ENCODE measurements around the gene TMEM164.

The TMEM164 gene

DNA sequence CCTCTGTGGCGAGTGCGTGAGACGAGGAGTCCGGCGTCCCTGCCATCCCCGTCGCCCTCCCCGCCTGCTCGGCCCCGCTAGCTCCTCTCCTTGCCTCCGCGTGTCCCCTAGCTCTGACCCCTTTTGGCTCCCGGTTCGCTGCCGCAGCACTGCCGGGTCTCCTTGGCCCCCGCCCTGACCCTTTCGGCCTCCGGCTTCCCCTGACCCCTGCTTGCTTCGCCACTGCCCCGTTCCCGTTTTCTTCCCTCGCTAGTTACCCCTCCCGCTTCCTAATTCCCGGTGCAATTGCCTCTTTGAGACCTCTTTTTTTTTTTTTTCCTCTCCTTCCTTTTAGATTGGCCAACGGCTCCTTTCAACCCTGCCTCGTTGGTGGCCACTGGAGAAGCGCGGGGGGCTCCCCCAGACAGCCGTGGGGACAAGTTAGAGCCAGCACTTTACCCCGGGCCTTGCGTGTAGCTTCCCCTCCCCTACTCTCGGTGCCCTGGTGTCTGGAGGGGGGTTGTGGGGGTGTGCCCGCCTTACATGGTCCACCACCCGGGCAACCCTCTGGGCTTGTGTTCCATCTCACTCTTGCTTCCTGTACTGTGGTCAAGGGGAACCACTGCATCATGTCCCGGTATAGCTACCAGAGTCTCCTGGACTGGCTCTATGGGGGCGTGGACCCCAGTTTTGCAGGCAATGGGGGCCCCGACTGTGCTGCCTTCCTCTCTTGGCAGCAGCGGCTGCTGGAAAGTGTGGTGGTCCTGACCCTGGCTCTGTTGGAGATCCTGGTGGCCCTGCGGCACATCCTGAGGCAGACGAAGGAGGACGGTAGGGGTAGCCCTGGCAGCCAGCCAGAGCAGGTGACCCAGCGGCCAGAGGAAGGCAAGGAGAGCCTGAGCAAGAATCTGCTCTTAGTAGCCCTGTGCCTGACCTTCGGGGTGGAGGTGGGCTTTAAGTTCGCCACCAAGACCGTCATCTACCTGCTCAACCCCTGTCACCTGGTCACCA, 548 bp downstream of the TMEM164 start:
- peak overlapping the region; percentile 84 to 86 for H3K27ac ChIP-seq (ENCODE audit: low read depth in 2 of 2, low read length in 2 of 2)
- peaks cover 0 to 3% of the 10 kb centered on the region in 2 donors for H3K27me3 ChIP-seq (ENCODE audit: control insufficient read depth in 2 of 2, insufficient read depth in 2 of 2, low read length in 2 of 2)
- H3K4me3 ChIP-seq (ENCODE audit: low read length in 2 of 2) = peak overlapping the region; percentile 71 to 86
- peak overlapping the region; percentile 68 to 79 for H3K9ac ChIP-seq (ENCODE audit: low read depth in 1 of 2, low read length in 2 of 2)
- no peaks in the 10 kb centered on the region for H3K36me3 ChIP-seq (ENCODE audit: control insufficient read depth in 2 of 2, insufficient read depth in 2 of 2, low read length in 2 of 2)
- H3K4me1 ChIP-seq (ENCODE audit: control insufficient read depth in 2 of 2, insufficient read depth in 2 of 2, low read length in 2 of 2) = peaks cover 12 to 27% of the 10 kb centered on the region in 2 donors
- no peaks in the 10 kb centered on the region for H3K9me3 ChIP-seq (ENCODE audit: control insufficient read depth in 2 of 2, low read length in 2 of 2)

DNA sequence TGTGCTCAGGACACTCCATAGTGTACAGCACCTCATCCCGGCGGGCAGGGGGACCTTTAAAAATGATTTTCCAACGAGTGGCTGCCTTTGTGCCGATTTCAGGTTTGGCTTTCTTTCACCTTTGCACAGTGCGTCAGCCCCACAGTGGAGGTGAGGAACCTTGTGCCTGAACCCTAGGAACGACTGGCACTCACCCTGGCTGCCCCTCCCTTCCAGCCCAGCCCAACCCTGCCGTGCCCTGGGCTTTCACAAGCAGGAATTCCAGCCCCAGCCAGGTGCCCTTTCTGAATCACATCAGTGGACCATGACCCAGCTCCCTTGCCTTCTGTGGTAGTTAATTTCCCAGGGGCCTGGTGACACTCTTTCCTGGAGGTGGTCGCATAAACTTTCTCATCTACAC, 1.3 kb downstream of the TMEM164 start:
- Histone ChIP-seq H3K4me1 (ENCODE audit: control insufficient read depth in 2 of 2, insufficient read depth in 2 of 2, low read length in 2 of 2) (peaks cover 12 to 27% of the 10 kb centered on the region in 2 donors), H3K36me3 (ENCODE audit: control insufficient read depth in 2 of 2, insufficient read depth in 2 of 2, low read length in 2 of 2) (no peaks in the 10 kb centered on the region), H3K4me3 (ENCODE audit: low read length in 2 of 2) (peak overlapping the region; percentile 71 to 86), H3K9me3 (ENCODE audit: control insufficient read depth in 2 of 2, low read length in 2 of 2) (no peaks in the 10 kb centered on the region), H3K27me3 (ENCODE audit: control insufficient read depth in 2 of 2, insufficient read depth in 2 of 2, low read length in 2 of 2) (peaks cover 0 to 3% of the 10 kb centered on the region in 2 donors), H3K9ac (ENCODE audit: low read depth in 1 of 2, low read length in 2 of 2) (peak overlapping the region; percentile 49 to 79), H3K27ac (ENCODE audit: low read depth in 2 of 2, low read length in 2 of 2) (peak overlapping the region; percentile 84 to 86)

DNA sequence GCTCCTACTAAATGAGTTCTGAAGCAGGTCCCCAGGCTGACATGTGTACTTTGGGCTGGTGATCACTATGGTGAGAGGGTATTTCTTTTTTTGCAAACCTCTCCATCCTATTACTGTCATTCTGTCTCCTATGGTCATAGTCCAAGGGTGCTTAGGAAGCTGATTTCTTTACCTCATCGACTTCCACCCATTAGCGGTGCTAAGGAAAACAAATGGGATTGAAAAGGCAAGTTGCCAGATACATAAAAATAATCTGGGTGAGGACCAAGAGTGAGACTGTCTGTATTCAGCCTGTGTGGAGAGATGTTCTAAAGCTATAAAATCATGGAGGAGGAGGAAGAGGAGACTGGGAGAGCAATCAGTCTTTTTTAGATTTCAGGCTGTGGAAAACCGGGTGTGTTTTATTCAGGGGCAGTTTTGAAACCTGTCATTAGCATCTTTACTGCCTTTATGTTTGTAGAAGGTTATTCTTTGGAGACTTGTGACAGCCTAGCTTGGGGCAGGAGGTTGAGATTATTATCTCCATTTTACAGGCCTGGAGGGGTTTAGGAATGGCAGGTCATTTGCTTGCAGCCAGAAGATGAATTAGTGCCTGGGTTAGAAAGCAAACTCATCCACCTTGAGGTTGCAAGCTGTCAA, 1.9 kb downstream of the TMEM164 start:
- H3K4me3 ChIP-seq (ENCODE audit: low read length in 2 of 2) = peak overlapping the region; percentile 8 to 45
- H3K9me3 ChIP-seq (ENCODE audit: control insufficient read depth in 2 of 2, low read length in 2 of 2) = no peaks in the 10 kb centered on the region
- no peaks in the 10 kb centered on the region for H3K36me3 ChIP-seq (ENCODE audit: control insufficient read depth in 2 of 2, insufficient read depth in 2 of 2, low read length in 2 of 2)
- peaks cover 12 to 27% of the 10 kb centered on the region in 2 donors for H3K4me1 ChIP-seq (ENCODE audit: control insufficient read depth in 2 of 2, insufficient read depth in 2 of 2, low read length in 2 of 2)
- peak overlapping the region; percentile 84 to 86 for H3K27ac ChIP-seq (ENCODE audit: low read depth in 2 of 2, low read length in 2 of 2)
- peaks cover 0 to 3% of the 10 kb centered on the region in 2 donors for H3K27me3 ChIP-seq (ENCODE audit: control insufficient read depth in 2 of 2, insufficient read depth in 2 of 2, low read length in 2 of 2)
- H3K9ac ChIP-seq (ENCODE audit: low read depth in 1 of 2, low read length in 2 of 2) = peak overlapping the region in 1 of 2 donors; percentile 19

DNA sequence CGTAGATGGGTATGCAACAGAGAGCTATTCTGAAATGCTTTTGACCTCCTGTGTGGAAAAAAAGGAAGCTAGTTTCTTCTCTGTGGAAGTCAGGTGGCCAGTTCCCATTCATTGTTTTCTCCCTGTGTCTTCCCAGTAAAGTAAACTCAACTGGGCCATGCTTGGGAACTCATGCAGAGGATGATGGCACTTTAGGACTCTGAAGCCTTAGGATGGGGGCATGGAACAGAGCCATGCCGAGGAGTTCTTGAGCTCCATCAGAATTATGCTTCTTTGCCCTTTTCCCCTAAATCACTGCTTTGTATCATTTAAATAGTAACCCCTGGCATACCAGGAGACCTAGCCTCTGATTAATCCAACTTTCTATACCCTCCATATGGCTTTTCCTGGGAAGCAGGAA, 3.2 kb downstream of the TMEM164 start:
- no peak overlapping the region for H3K4me3 ChIP-seq (ENCODE audit: low read length in 2 of 2)
- H3K27me3 ChIP-seq (ENCODE audit: control insufficient read depth in 2 of 2, insufficient read depth in 2 of 2, low read length in 2 of 2) = peaks cover 0 to 3% of the 10 kb centered on the region in 2 donors
- peaks cover 0 to 5% of the 10 kb centered on the region in 2 donors for H3K36me3 ChIP-seq (ENCODE audit: control insufficient read depth in 2 of 2, insufficient read depth in 2 of 2, low read length in 2 of 2)
- peaks cover 10 to 27% of the 10 kb centered on the region in 2 donors for H3K4me1 ChIP-seq (ENCODE audit: control insufficient read depth in 2 of 2, insufficient read depth in 2 of 2, low read length in 2 of 2)
- H3K9ac ChIP-seq (ENCODE audit: low read depth in 1 of 2, low read length in 2 of 2) = no peak overlapping the region
- H3K27ac ChIP-seq (ENCODE audit: low read depth in 2 of 2, low read length in 2 of 2) = no peak overlapping the region
- no peaks in the 10 kb centered on the region for H3K9me3 ChIP-seq (ENCODE audit: control insufficient read depth in 2 of 2, low read length in 2 of 2)

DNA sequence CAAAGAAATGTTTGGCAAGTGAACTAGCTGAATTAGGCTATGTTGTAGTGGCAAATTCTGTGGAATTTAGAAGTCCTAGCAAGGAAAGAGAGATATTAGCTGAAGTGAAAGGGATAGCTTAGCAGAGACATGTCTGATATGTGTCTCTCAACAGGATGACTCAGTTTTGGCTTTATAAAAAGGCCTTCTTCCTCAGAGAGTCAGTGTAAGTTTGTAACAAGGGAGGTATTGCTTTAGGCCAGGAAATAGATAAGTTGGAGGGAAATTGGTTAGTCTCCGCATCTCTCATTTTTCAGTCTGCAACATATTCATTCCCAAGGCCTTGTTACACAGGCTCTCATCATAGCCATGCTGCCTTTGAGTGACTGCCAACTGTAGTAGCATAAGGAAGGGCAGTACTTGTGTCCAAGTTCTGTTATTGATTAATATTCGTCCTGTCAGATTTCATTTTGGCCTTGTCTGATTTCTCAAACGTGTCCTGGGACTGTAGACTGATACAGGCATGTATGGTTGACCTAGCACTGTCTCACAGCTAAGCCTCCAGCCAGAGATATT, 4.0 kb downstream of the TMEM164 start:
- H3K27ac ChIP-seq (ENCODE audit: low read depth in 2 of 2, low read length in 2 of 2) = no peak overlapping the region
- H3K27me3 ChIP-seq (ENCODE audit: control insufficient read depth in 2 of 2, insufficient read depth in 2 of 2, low read length in 2 of 2) = peaks cover 0 to 3% of the 10 kb centered on the region in 2 donors
- peaks cover 0 to 5% of the 10 kb centered on the region in 2 donors for H3K36me3 ChIP-seq (ENCODE audit: control insufficient read depth in 2 of 2, insufficient read depth in 2 of 2, low read length in 2 of 2)
- peaks cover 10 to 24% of the 10 kb centered on the region in 2 donors for H3K4me1 ChIP-seq (ENCODE audit: control insufficient read depth in 2 of 2, insufficient read depth in 2 of 2, low read length in 2 of 2)
- H3K4me3 ChIP-seq (ENCODE audit: low read length in 2 of 2) = no peak overlapping the region
- H3K9ac ChIP-seq (ENCODE audit: low read depth in 1 of 2, low read length in 2 of 2) = no peak overlapping the region
- H3K9me3 ChIP-seq (ENCODE audit: control insufficient read depth in 2 of 2, low read length in 2 of 2) = no peaks in the 10 kb centered on the region

DNA sequence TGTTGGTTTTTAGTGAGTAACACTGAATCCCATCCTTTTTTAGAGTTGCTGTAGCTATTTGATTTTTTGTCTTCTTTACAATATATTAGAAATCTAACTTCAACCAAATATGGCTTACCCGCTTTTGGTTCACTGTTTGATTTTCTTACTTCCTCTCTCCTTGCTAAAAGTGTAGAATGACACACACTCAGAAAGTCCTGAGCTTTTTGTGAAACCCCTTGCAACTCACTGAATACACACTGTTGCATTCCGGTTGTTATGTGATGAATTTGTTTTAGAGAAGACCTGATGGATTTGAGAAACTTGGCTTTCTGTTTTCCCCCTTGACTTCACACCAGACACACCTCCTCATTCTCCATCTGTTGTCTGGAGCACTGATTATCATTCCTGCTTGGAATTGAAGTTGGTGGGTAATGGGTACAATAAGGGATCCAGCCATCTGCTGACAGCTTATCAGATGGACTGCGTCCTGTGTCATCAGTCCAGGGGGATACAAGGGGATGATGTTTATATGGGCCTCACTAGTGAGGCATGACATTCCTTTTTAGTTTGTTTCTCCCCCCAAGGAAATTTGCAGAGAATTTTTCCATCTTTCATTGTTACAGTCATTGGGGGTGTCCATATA, 5.2 kb downstream of the TMEM164 start:
- Histone ChIP-seq H3K36me3 (ENCODE audit: control insufficient read depth in 2 of 2, insufficient read depth in 2 of 2, low read length in 2 of 2) (peaks cover 0 to 5% of the 10 kb centered on the region in 2 donors), H3K4me1 (ENCODE audit: control insufficient read depth in 2 of 2, insufficient read depth in 2 of 2, low read length in 2 of 2) (peaks cover 10 to 23% of the 10 kb centered on the region in 2 donors)

DNA sequence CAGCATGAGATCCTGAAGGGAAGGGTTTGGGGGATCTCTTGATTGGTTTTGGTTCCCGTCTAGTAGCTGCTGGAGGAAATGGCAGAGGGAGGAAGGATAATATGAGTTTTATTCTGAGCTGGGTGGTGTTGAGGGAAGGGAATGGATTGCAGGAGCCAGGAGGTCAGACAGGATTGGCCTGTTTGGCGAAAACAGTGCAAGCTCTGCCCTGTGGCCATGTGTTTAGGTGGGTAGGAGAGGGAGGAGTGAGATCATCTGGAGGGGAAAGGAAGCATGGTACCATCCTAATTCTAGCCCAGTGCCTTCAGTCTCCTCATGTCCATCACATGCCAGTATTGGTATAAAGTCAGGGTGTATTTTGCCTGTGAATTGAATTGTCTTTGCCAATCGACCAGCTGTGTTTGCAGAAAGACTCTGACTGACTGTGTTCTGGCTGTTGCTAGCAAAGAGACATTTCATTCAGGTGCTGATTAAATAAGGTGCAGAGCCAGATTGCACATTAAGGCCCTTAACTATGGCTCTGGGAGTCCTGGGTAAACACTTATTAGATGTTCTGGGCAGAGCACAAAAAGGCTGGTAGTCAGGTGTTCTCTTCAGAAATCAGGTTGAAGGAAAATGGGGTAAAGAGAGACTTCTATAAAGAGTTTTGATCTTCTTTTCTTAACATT, 10.0 kb downstream of the TMEM164 start:
- no peak overlapping the region for H3K9ac ChIP-seq (ENCODE audit: low read depth in 1 of 2, low read length in 2 of 2)
- no peaks in the 10 kb centered on the region for H3K27me3 ChIP-seq (ENCODE audit: control insufficient read depth in 2 of 2, insufficient read depth in 2 of 2, low read length in 2 of 2)
- H3K9me3 ChIP-seq (ENCODE audit: control insufficient read depth in 2 of 2, low read length in 2 of 2) = no peaks in the 10 kb centered on the region
- H3K27ac ChIP-seq (ENCODE audit: low read depth in 2 of 2, low read length in 2 of 2) = no peak overlapping the region
- no peaks in the 10 kb centered on the region for H3K4me1 ChIP-seq (ENCODE audit: control insufficient read depth in 2 of 2, insufficient read depth in 2 of 2, low read length in 2 of 2)
- peaks cover 0 to 7% of the 10 kb centered on the region in 2 donors for H3K36me3 ChIP-seq (ENCODE audit: control insufficient read depth in 2 of 2, insufficient read depth in 2 of 2, low read length in 2 of 2)
- H3K4me3 ChIP-seq (ENCODE audit: low read length in 2 of 2) = no peak overlapping the region

More for the DNA sequence above, 5.2 kb downstream of the TMEM164 start:
- no peak overlapping the region for H3K9ac ChIP-seq (ENCODE audit: low read depth in 1 of 2, low read length in 2 of 2)
- H3K27me3 ChIP-seq (ENCODE audit: control insufficient read depth in 2 of 2, insufficient read depth in 2 of 2, low read length in 2 of 2) = peaks cover 0 to 3% of the 10 kb centered on the region in 2 donors
- H3K27ac ChIP-seq (ENCODE audit: low read depth in 2 of 2, low read length in 2 of 2) = no peak overlapping the region
- H3K9me3 ChIP-seq (ENCODE audit: control insufficient read depth in 2 of 2, low read length in 2 of 2) = no peaks in the 10 kb centered on the region
- no peak overlapping the region for H3K4me3 ChIP-seq (ENCODE audit: low read length in 2 of 2)

DNA sequence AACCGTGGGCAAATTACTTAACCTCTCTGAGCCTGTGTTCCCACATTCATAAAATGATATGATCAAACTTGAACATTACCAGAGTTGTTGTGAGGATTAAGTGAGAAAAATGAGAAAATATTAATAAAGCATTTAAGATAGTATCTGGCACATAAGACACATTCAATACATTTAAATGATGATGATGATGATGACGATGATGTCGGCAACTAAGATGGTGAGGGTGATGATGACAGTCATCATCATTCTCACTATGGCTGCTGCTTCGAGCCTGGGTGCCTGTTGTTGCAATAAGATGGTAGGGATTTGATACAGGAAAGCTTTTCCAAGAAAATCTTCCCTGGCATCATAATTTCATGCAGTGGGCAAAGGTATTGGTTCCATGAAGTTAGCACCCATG, 11.1 kb downstream of the TMEM164 start:
- H3K9me3 ChIP-seq (ENCODE audit: control insufficient read depth in 2 of 2, low read length in 2 of 2) = no peaks in the 10 kb centered on the region
- H3K27ac ChIP-seq (ENCODE audit: low read depth in 2 of 2, low read length in 2 of 2) = no peak overlapping the region
- no peaks in the 10 kb centered on the region for H3K4me1 ChIP-seq (ENCODE audit: control insufficient read depth in 2 of 2, insufficient read depth in 2 of 2, low read length in 2 of 2)
- no peak overlapping the region for H3K9ac ChIP-seq (ENCODE audit: low read depth in 1 of 2, low read length in 2 of 2)
- H3K4me3 ChIP-seq (ENCODE audit: low read length in 2 of 2) = no peak overlapping the region
- peaks cover 0 to 7% of the 10 kb centered on the region in 2 donors for H3K36me3 ChIP-seq (ENCODE audit: control insufficient read depth in 2 of 2, insufficient read depth in 2 of 2, low read length in 2 of 2)
- H3K27me3 ChIP-seq (ENCODE audit: control insufficient read depth in 2 of 2, insufficient read depth in 2 of 2, low read length in 2 of 2) = no peaks in the 10 kb centered on the region

DNA sequence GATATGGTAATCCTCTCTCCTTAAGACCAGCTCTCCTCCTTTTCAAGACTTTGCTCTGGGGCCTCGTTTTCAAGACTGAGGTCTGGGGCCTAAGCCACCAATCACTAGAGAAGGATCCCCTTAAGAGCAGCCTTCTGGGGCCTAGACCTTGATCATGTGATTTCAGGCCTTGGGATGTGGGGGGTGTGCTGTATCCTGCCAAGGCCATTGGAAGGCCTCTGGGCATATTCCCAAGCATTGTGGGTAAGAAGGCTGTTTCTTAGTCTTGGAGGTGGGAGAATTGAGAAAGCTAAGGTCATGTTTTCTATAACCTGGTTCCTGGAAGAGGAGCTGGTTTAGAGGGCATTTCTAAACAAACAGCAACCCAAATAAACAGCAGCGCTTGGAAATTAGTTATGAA, 12.1 kb downstream of the TMEM164 start:
- Histone ChIP-seq H3K4me3 (ENCODE audit: low read length in 2 of 2) (no peak overlapping the region), H3K4me1 (ENCODE audit: control insufficient read depth in 2 of 2, insufficient read depth in 2 of 2, low read length in 2 of 2) (peaks cover 0 to 3% of the 10 kb centered on the region in 2 donors), H3K9ac (ENCODE audit: low read depth in 1 of 2, low read length in 2 of 2) (no peak overlapping the region), H3K27me3 (ENCODE audit: control insufficient read depth in 2 of 2, insufficient read depth in 2 of 2, low read length in 2 of 2) (no peaks in the 10 kb centered on the region), H3K9me3 (ENCODE audit: control insufficient read depth in 2 of 2, low read length in 2 of 2) (no peaks in the 10 kb centered on the region), H3K27ac (ENCODE audit: low read depth in 2 of 2, low read length in 2 of 2) (no peak overlapping the region), H3K36me3 (ENCODE audit: control insufficient read depth in 2 of 2, insufficient read depth in 2 of 2, low read length in 2 of 2) (peaks cover 0 to 7% of the 10 kb centered on the region in 2 donors)
